Measurements from ENCODE around the gene KBTBD4.

Gene KBTBD4

GRCh38 chr11:47578524-47579494 is at the start of gene KBTBD4, which contains the start of gene NDUFS3:
Gene KBTBD4, minus strand, starts transcription at chr11:47578970. Its CDS starts 19 bp downstream, at chr11:47578951.
Gene NDUFS3, plus strand, starts transcription at chr11:47579074. Its CDS starts 18 bp downstream, at chr11:47579092.
- peak; percentile 85 for DNase-seq

- no peak for DNase-seq
Measured at GRCh38 chr11:47628026-47628425, 49.3 kb upstream of the KBTBD4 start.

GRCh38 chr11:47626234-47626633 is 47.5 kb upstream of the KBTBD4 start:
- no peak for DNase-seq

- no peak for DNase-seq
Measured at GRCh38 chr11:47620836-47621378, 42.1 kb upstream of the KBTBD4 start.

- DNase-seq: no peak
Measured at GRCh38 chr11:47617417-47617809, 38.6 kb upstream of the KBTBD4 start.

GRCh38 chr11:47616726-47617416 is 38.1 kb upstream of the KBTBD4 start:
- peak; percentile 25 for DNase-seq

GRCh38 chr11:47615249-47615648 is 36.5 kb upstream of the KBTBD4 start:
- DNase-seq: no peak

- no peak for DNase-seq
Measured at GRCh38 chr11:47611348-47611794, 32.6 kb upstream of the KBTBD4 start.

GRCh38 chr11:47609675-47610074 is 30.9 kb upstream of the KBTBD4 start:
- DNase-seq: no peak

GRCh38 chr11:47607380-47607779 is 28.6 kb upstream of the KBTBD4 start:
- no peak for DNase-seq

GRCh38 chr11:47606731-47607130 is 28.0 kb upstream of the KBTBD4 start:
- DNase-seq: no peak

- no peak for DNase-seq
Measured at GRCh38 chr11:47605921-47606320, 27.2 kb upstream of the KBTBD4 start.

GRCh38 chr11:47603295-47603694 is 24.5 kb upstream of the KBTBD4 start:
- no peak for DNase-seq

GRCh38 chr11:47599902-47600301 is 21.1 kb upstream of the KBTBD4 start:
- no peak for DNase-seq

- DNase-seq: no peak
Measured at GRCh38 chr11:47595967-47596366, 17.2 kb upstream of the KBTBD4 start.

- DNase-seq: no peak
Measured at GRCh38 chr11:47595029-47595428, 16.3 kb upstream of the KBTBD4 start.

GRCh38 chr11:47593934-47594855 is 15.4 kb upstream of the KBTBD4 start, which contains the start of gene C1QTNF4:
Gene C1QTNF4, minus strand, starts transcription at chr11:47594411. Its CDS starts 3,601 bp downstream, at chr11:47590810.
- no peak for DNase-seq

GRCh38 chr11:47593492-47593933 is 14.7 kb upstream of the KBTBD4 start:
- no peak for DNase-seq

- DNase-seq: no peak
Measured at GRCh38 chr11:47592970-47593369, 14.2 kb upstream of the KBTBD4 start.

GRCh38 chr11:47592251-47592650 is 13.5 kb upstream of the KBTBD4 start:
- DNase-seq: no peak

- no peak for DNase-seq
Measured at GRCh38 chr11:47591764-47592163, 13.0 kb upstream of the KBTBD4 start.
